ENCODE data around the gene IQCE. TPM values are rescaled to one million over a fixed set of nuclear protein-coding genes. Genes with fewer than 3 reads are reported as not detected.

Gene IQCE
- total RNA-seq, 1 experiment from 2014 or later = 94.8 TPM

GRCh38 chr7:2610898-2611297, 52.1 kb downstream of the IQCE start:
- DNase-seq = no peak
- Mint-ChIP-seq H3K27ac (ENCODE audit: unreplicated experiment) (no peak overlapping the region), H3K9me3 (ENCODE audit: low read depth, unreplicated experiment) (no peaks in the 10 kb centered on the region), H3K4me1 (ENCODE audit: low read depth, unreplicated experiment) (no peaks in the 10 kb centered on the region), H3K27me3 (ENCODE audit: unreplicated experiment) (no peaks in the 10 kb centered on the region), H3K4me3 (ENCODE audit: low read depth, unreplicated experiment) (no peak overlapping the region), H3K36me3 (ENCODE audit: insufficient read depth, unreplicated experiment) (peaks cover 39% of the 10 kb centered on the region)
- CTCF ChIA-PET = interaction anchor here (0.5 to 0.6 kb wide), 2 partner anchors 38 to 255 kb away, joined by 4 to 6 read pairs; no protein-coding TSS in a partner anchor
- intact Hi-C loops (cut with micrococcal nuclease; ENCODE audit: unreplicated experiment) = no loop called here
- BruUV-seq (replicated peaks) = no TSS peak
- TF ChIP-seq CTCF (IDR thresholded peaks at IDR 0.05; ENCODE audit: unreplicated experiment) = no peak

- Mint-ChIP-seq H3K4me1 (ENCODE audit: low read depth, unreplicated experiment) (no peaks in the 10 kb centered on the region), H3K9me3 (ENCODE audit: low read depth, unreplicated experiment) (no peaks in the 10 kb centered on the region), H3K27me3 (ENCODE audit: unreplicated experiment) (no peaks in the 10 kb centered on the region), H3K4me3 (ENCODE audit: low read depth, unreplicated experiment) (no peak overlapping the region), H3K36me3 (ENCODE audit: insufficient read depth, unreplicated experiment) (peaks cover 37% of the 10 kb centered on the region), H3K27ac (ENCODE audit: unreplicated experiment) (no peak overlapping the region)
- TF ChIP-seq CTCF (IDR thresholded peaks at IDR 0.05; ENCODE audit: unreplicated experiment) = no peak
- no peak for DNase-seq
- no TSS peak for BruUV-seq (replicated peaks)
- CTCF ChIA-PET = no interaction called here
- intact Hi-C loops (cut with micrococcal nuclease; ENCODE audit: unreplicated experiment) = no loop called here
Measured at GRCh38 chr7:2611401-2611800, 52.6 kb downstream of the IQCE start.

GRCh38 chr7:2611922-2612321, 53.1 kb downstream of the IQCE start:
- Mint-ChIP-seq H3K27ac (ENCODE audit: unreplicated experiment) (no peak overlapping the region), H3K27me3 (ENCODE audit: unreplicated experiment) (peaks cover 1% of the 10 kb centered on the region), H3K9me3 (ENCODE audit: low read depth, unreplicated experiment) (no peaks in the 10 kb centered on the region), H3K36me3 (ENCODE audit: insufficient read depth, unreplicated experiment) (peaks cover 37% of the 10 kb centered on the region), H3K4me3 (ENCODE audit: low read depth, unreplicated experiment) (no peak overlapping the region), H3K4me1 (ENCODE audit: low read depth, unreplicated experiment) (no peaks in the 10 kb centered on the region)
- intact Hi-C loops (cut with micrococcal nuclease; ENCODE audit: unreplicated experiment) = no loop called here
- no peak for DNase-seq
- TF ChIP-seq CTCF (IDR thresholded peaks at IDR 0.05; ENCODE audit: unreplicated experiment) = no peak
- BruUV-seq (replicated peaks) = no TSS peak
- CTCF ChIA-PET = interaction anchor here (0.9 kb wide), 1 partner anchor 10 kb away, joined by 4 read pairs; no protein-coding TSS in a partner anchor

DNA sequence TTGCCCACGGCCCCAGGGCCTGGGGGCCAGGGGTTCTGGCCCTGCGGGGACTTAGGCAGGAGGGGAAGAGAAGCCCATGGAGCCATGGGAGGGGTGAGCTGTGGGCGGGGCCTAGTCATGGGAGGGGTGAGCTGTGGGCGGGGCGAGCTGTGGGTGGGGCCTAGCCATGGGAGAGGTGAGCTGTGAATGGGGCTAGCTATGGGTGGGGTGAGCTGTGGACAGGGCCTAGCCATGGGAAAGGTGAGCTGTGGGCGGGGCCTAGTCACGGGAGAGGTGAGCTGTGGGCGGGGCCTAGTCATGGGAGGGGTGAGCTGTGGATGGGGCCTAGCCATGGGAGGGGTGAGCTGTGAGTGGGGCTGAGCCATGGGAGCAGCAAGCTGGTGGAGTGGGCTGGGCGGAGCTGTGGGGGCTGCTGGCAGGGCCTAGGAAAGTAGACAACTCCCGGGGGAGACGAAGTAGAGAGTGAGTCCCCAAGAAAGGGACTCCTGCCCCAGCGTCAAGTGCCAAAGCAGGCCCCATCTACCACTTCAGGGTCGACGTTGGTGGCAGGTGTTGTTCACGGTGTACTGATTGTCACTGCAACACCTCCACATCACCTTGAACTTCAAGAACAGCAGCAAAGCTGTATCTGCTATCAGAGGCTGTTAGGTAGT, 53.8 kb downstream of the IQCE start:
- intact Hi-C loops (cut with micrococcal nuclease; ENCODE audit: unreplicated experiment) = no loop called here

More for the DNA sequence above, 53.8 kb downstream of the IQCE start:
- peak; percentile 37 for DNase-seq
- BruUV-seq (replicated peaks) = no TSS peak
- peak overlapping the region; percentile 30 for H3K27ac Mint-ChIP-seq (ENCODE audit: unreplicated experiment)
- H3K4me1 Mint-ChIP-seq (ENCODE audit: low read depth, unreplicated experiment) = peaks cover 6% of the 10 kb centered on the region
- H3K36me3 Mint-ChIP-seq (ENCODE audit: insufficient read depth, unreplicated experiment) = peaks cover 40% of the 10 kb centered on the region
- H3K27me3 Mint-ChIP-seq (ENCODE audit: unreplicated experiment) = peaks cover 8% of the 10 kb centered on the region
- CTCF ChIA-PET = interaction anchor here (0.7 to 0.9 kb wide), 2 partner anchors 10 to 1160 kb away, joined by 4 read pairs; no protein-coding TSS in a partner anchor
- no peak overlapping the region for H3K4me3 Mint-ChIP-seq (ENCODE audit: low read depth, unreplicated experiment)
- no peaks in the 10 kb centered on the region for H3K9me3 Mint-ChIP-seq (ENCODE audit: low read depth, unreplicated experiment)
- no peak for TF ChIP-seq CTCF (IDR thresholded peaks at IDR 0.05; ENCODE audit: unreplicated experiment)

Data from Calu3 (cell line).